HepG2 (cell line): Measurements from ENCODE around the gene FAH. TPM values are rescaled to one million over a fixed set of nuclear protein-coding genes. Genes with fewer than 3 reads are reported as not detected.
A peak's percentile ranks its signal among the peaks of the same experiment; 100 is the strongest.

ENCODE experiments used
- BORCS8-MEF2B ChIP-seq: sonication (generic); formaldehyde crosslinking; IDR thresholded peaks from 2 replicates; pipeline ENCODE4 v1.8.0; 2022; ENCODE audit warnings: mild to moderate bottlenecking, missing genetic modification reagents
- CENPT ChIP-seq: sonication (generic); formaldehyde crosslinking; IDR thresholded peaks from 2 replicates; pipeline ENCODE4 v1.8.0; 2022; ENCODE audit warnings: low read depth, mild to moderate bottlenecking, moderate library complexity, missing genetic modification reagents
- E2F5 ChIP-seq: sonication (generic); formaldehyde crosslinking; conservative IDR thresholded peaks from 2 replicates; pipeline ENCODE4 v1.4.0; 2020; ENCODE audit warnings: missing genetic modification reagents
- FLYWCH1 ChIP-seq: sonication (generic); formaldehyde crosslinking; IDR thresholded peaks from 2 replicates; pipeline ENCODE4 v1.8.1; 2023; ENCODE audit warnings: mild to moderate bottlenecking, missing genetic modification reagents
- KDM5A ChIP-seq: fragments of 200-600 bp; sonication (generic); IDR thresholded peaks from 2 replicates; pipeline ENCODE4 v1.7.0; 2018; ENCODE audit warnings: antibody characterized with exemption, mild to moderate bottlenecking, low read length, borderline replicate concordance
- MXD4 ChIP-seq: IDR thresholded peaks from 2 replicates; pipeline ENCODE4 v1.6.1; 2016; ENCODE audit warnings: mild to moderate bottlenecking, missing biosample characterization, missing genetic modification reagents
- PRDM4 ChIP-seq: sonication (generic); formaldehyde crosslinking; IDR thresholded peaks from 2 replicates; pipeline ENCODE4 v1.9.0; 2021; ENCODE audit warnings: missing genetic modification reagents, borderline replicate concordance
- SIX1 ChIP-seq: sonication (generic); formaldehyde crosslinking; IDR thresholded peaks from 2 replicates; pipeline ENCODE4 v1.4.0; 2020; ENCODE audit warnings: missing genetic modification reagents, borderline replicate concordance
- SP2 ChIP-seq: sonication (generic); formaldehyde crosslinking; IDR thresholded peaks from 2 replicates; pipeline ENCODE4 v1.5.1; 2020; ENCODE audit warnings: mild to moderate bottlenecking, missing genetic modification reagents
- TBX3 ChIP-seq: fragments of 450-650 bp; IDR thresholded peaks from 2 replicates; pipeline ENCODE4 v1.6.1; 2017; ENCODE audit warnings: antibody characterized with exemption, mild to moderate bottlenecking, inconsistent platforms, borderline replicate concordance
- THYN1 ChIP-seq: sonication (generic); formaldehyde crosslinking; IDR thresholded peaks from 2 replicates; pipeline ENCODE4 v1.8.1; 2023; ENCODE audit warnings: low read depth, mild to moderate bottlenecking, moderate library complexity, missing genetic modification reagents, borderline replicate concordance
- TRAFD1 ChIP-seq: sonication (generic); formaldehyde crosslinking; IDR thresholded peaks from 2 replicates; pipeline ENCODE4 v1.5.1; 2020; ENCODE audit warnings: missing genetic modification reagents, mild to moderate bottlenecking, borderline replicate concordance
- ZBTB25 ChIP-seq: IDR thresholded peaks from 2 replicates; pipeline ENCODE4 v1.6.1; 2018; ENCODE audit warnings: missing genetic modification reagents
- ZNF318 ChIP-seq: sonication (generic); formaldehyde crosslinking; IDR thresholded peaks from 2 replicates; pipeline ENCODE4 v1.4.0; 2020; ENCODE audit warnings: mild to moderate bottlenecking, missing genetic modification reagents
- polyA plus RNA-seq, 8 experiments: library from polyadenylated mRNA; depleted of rRNA in 3 of 8; stranded (reverse) in 7 of 8; unstranded in 1 of 8; fragments of >200 nt; fragmentation: Illumina TruSeq in 4 of 8; extraction: Trizol in 4 of 8; gene quantifications; 2 replicates each; pipeline versions ENCODE4 v1.2.1 to v1.2.3, GENCODE V29; 2011 to 2016; ENCODE audit warnings: low read depth in 4 of 8, missing spikeins in 1 of 8, mixed read lengths in 1 of 8; ENCODE audit not compliant: insufficient read depth in 1 of 8
- total RNA-seq, 5 experiments: library from RNA; depleted of rRNA; stranded (reverse); fragments of >200 nt; fragmentation: Illumina TruSeq; extraction: Trizol; gene quantifications; 2 replicates each; pipeline ENCODE4 v1.2.3, GENCODE V29; 2016; ENCODE audit warnings: low read depth in 1 of 5

Gene FAH
- total and polyA plus RNA-seq, 2 of the 13 experiments (the other 11 are each of a cell fraction or from before 2014, with no cell fraction given), result 36.6 to 75.0 TPM

- TF ChIP-seq ZNF318 (no peak), CENPT (CRISPR knock-in tag) (no peak), TBX3 (no peak), MXD4 (peak; percentile 84), TRAFD1 (CRISPR knock-in tag) (no peak), PRDM4 (CRISPR knock-in tag) (no peak), E2F5 (CRISPR knock-in tag) (no peak), SIX1 (CRISPR knock-in tag) (no peak), KDM5A (no peak), SP2 (CRISPR knock-in tag) (no peak), FLYWCH1 (CRISPR knock-in tag) (no peak), ZBTB25 (peak; percentile 62; the same call in 1 of the 2 replicates), THYN1 (CRISPR knock-in tag) (no peak), BORCS8-MEF2B (peak; percentile 54; the same call in 1 of the 2 replicates)
Observed at GRCh38 chr15:80160570-80161156, 7.9 kb downstream of the FAH start (continued).
